PC-3 (cell line): ENCODE results near the gene ARHGEF26. TPM values are rescaled to one million over a fixed set of nuclear protein-coding genes. Genes with fewer than 3 reads are reported as not detected.

Source experiments
- ATAC-seq: fragments of 200-7000 bp; cut with Tn5 transposase; 2 replicates; pipeline ENCODE4 v1.9.1; 2020; ENCODE audit warnings: mild to moderate bottlenecking, moderate library complexity
- BruUV-seq: library from RNA; stranded (reverse); fragments of 400-500 nt; replicated peaks from 2 replicates; lab custom pipeline; 2021; lab: Mats Ljungman, UMichigan
- CTCF ChIA-PET: fragments of 300-600 bp; sonication (Branson Sonifier 250); formaldehyde crosslinking; loops from one replicate; lab custom pipeline; 2022; ENCODE audit warnings: antibody characterized with exemption; lab: Charles Lee
- POLR2A ChIA-PET: fragments of 300-600 bp; sonication (Branson Sonifier 250); formaldehyde crosslinking; loops from one replicate; lab custom pipeline; 2022; ENCODE audit warnings: antibody characterized with exemption; ENCODE audit not compliant: unreplicated experiment; lab: Charles Lee
- DNase-seq: peaks from one replicate; pipeline ENCODE4 v3.0.0-alpha.2; 2015
- H2AFZ ChIP-seq: fragments of 300-600 bp; sonication (generic); 2 replicates; pipeline ENCODE4 v1.6.0; 2016; ENCODE audit warnings: antibody characterized with exemption, low read length
- H3F3A ChIP-seq: fragments of 300-600 bp; sonication (generic); one replicate; pipeline ENCODE4 v1.6.0; 2017; ENCODE audit warnings: antibody characterized with exemption, low read length, control low read depth, mild to moderate bottlenecking; ENCODE audit not compliant: unreplicated experiment
- H3K27ac ChIP-seq: fragments of 300-600 bp; sonication (generic); 2 replicates; pipeline ENCODE4 v1.5.1; 2016; ENCODE audit warnings: mild to moderate bottlenecking, low read length
- H3K27me3 ChIP-seq: fragments of 300-600 bp; sonication (generic); 2 replicates; pipeline ENCODE4 v1.6.1; 2016; ENCODE audit warnings: low read length, mixed read lengths
- H3K36me3 ChIP-seq: fragments of 300-600 bp; sonication (generic); 2 replicates; pipeline ENCODE4 v1.6.1; 2016; ENCODE audit warnings: low read depth, mixed run types, low read length, mixed read lengths
- H3K4me1 ChIP-seq: fragments of 300-600 bp; sonication (generic); 2 replicates; pipeline ENCODE4 v1.5.1; 2016; ENCODE audit warnings: low read length; ENCODE audit not compliant: insufficient read depth
- H3K4me2 ChIP-seq: fragments of 300-600 bp; sonication (generic); 2 replicates; pipeline ENCODE4 v1.6.0; 2016; ENCODE audit warnings: low read length
- H3K4me3 ChIP-seq: fragments of 300-600 bp; sonication (generic); 2 replicates; pipeline ENCODE4 v1.5.1; 2016; ENCODE audit warnings: mild to moderate bottlenecking, low read length, mixed read lengths
- H3K79me2 ChIP-seq: fragments of 300-600 bp; sonication (generic); 2 replicates; pipeline ENCODE4 v1.6.1; 2017; ENCODE audit warnings: low read length, mixed read lengths
- H3K9ac ChIP-seq: fragments of 300-600 bp; sonication (generic); 2 replicates; pipeline ENCODE4 v1.6.0; 2016; ENCODE audit warnings: mild to moderate bottlenecking, low read length
- H3K9me2 ChIP-seq: fragments of 300-600 bp; sonication (generic); replicated peaks from 2 replicates; pipeline ENCODE4 v1.6.1; 2016; ENCODE audit warnings: mixed run types, low read length, mixed read lengths
- H3K9me3 ChIP-seq: fragments of 300-600 bp; sonication (generic); 2 replicates; pipeline ENCODE4 v1.6.1; 2016; ENCODE audit warnings: low read length, mixed read lengths
- H4K20me1 ChIP-seq: fragments of 300-600 bp; sonication (generic); 2 replicates; pipeline ENCODE4 v1.6.1; 2016; ENCODE audit warnings: low read length, mixed read lengths
- CTCF ChIP-seq: fragments of 300-600 bp; sonication (generic); conservative IDR thresholded peaks from 2 replicates; pipeline ENCODE4 v1.5.1; 2017; ENCODE audit warnings: antibody characterized with exemption, low read depth, mild to moderate bottlenecking, low read length
- EZH2 ChIP-seq: fragments of 300-600 bp; sonication (generic); IDR thresholded peaks from one replicate; pipeline ENCODE4 v1.6.1; 2017; ENCODE audit warnings: antibody characterized with exemption, mild to moderate bottlenecking, low read length; ENCODE audit not compliant: unreplicated experiment
- EZH2phosphoT487 ChIP-seq: fragments of 300-600 bp; sonication (generic); IDR thresholded peaks from 2 replicates; pipeline ENCODE4 v1.6.1; 2018; ENCODE audit warnings: mild to moderate bottlenecking, antibody characterized with exemption, low read length, borderline replicate concordance
- intact Hi-C: fragments of 100-400 bp; cut with micrococcal nuclease; formaldehyde crosslinking; loops from 2 replicates; pipeline ENCODE4 v1.9.0; 2023
- total RNA-seq: library from RNA; depleted of rRNA; stranded (reverse); fragments of >200 nt; gene quantifications from 2 replicates; pipeline ENCODE4 v1.2.3, GENCODE V29; 2014

Gene ARHGEF26
- total RNA-seq, 1 experiment from 2014 or later: 5.0 TPM

GRCh38 chr3:154250291-154250690 lies 129.1 kb downstream of the ARHGEF26 start:
- CTCF ChIA-PET: no interaction called here
- Histone ChIP-seq H3K9me2 (no peaks in the 10 kb centered on the region), H3K9me3 (no peaks in the 10 kb centered on the region), H3K4me1 (no peaks in the 10 kb centered on the region; the same call in 1 of the 2 replicates), H3F3A (no peaks in the 10 kb centered on the region), H3K79me2 (no peaks in the 10 kb centered on the region), H3K27me3 (no peaks in the 10 kb centered on the region), H4K20me1 (no peaks in the 10 kb centered on the region), H2AFZ (no peak overlapping the region), H3K4me3 (no peak overlapping the region), H3K27ac (no peak overlapping the region), H3K9ac (no peak overlapping the region), H3K4me2 (no peak overlapping the region), H3K36me3 (no peaks in the 10 kb centered on the region; the same call in 1 of the 2 replicates)
- POLR2A ChIA-PET: no interaction called here
- ATAC-seq (no peak), DNase-seq (no peak)
- intact Hi-C loops: loop anchor here (10.0 kb wide), 1 partner anchor 125 kb away; the partner anchor contains the start of gene ARHGEF26
- BruUV-seq: no TSS peak
- TF ChIP-seq EZH2 (no peak), EZH2phosphoT487 (no peak), CTCF (no peak)

GRCh38 chr3:154251610-154252009 lies 130.4 kb downstream of the ARHGEF26 start:
- no peak for DNase-seq
- POLR2A ChIA-PET: no interaction called here
- CTCF ChIA-PET: no interaction called here
- TF ChIP-seq CTCF: no peak
- TF ChIP-seq EZH2phosphoT487: no peak
- no peak for TF ChIP-seq EZH2
- ATAC-seq: no peak
- H4K20me1 ChIP-seq: no peaks in the 10 kb centered on the region
- no peaks in the 10 kb centered on the region for H3F3A ChIP-seq
- no peaks in the 10 kb centered on the region for H3K79me2 ChIP-seq
- no peak overlapping the region for H2AFZ ChIP-seq
- H3K4me2 ChIP-seq: no peak overlapping the region
- no peaks in the 10 kb centered on the region for H3K36me3 ChIP-seq
- no peaks in the 10 kb centered on the region for H3K9me2 ChIP-seq
- H3K9ac ChIP-seq: no peak overlapping the region
- no TSS peak for BruUV-seq
- H3K4me1 ChIP-seq: no peaks in the 10 kb centered on the region
- H3K4me3 ChIP-seq: no peak overlapping the region
- no peaks in the 10 kb centered on the region for H3K27me3 ChIP-seq
- H3K9me3 ChIP-seq: no peaks in the 10 kb centered on the region
- H3K27ac ChIP-seq: no peak overlapping the region
- intact Hi-C loops: loop anchor here (10.0 kb wide), 1 partner anchor 127 kb away; the partner anchor contains the start of gene ARHGEF26
